Measurements from ENCODE around the gene MEIS1.
A peak's percentile ranks its signal among the peaks of the same experiment; 100 is the strongest.

MEIS1 gene

DNA sequence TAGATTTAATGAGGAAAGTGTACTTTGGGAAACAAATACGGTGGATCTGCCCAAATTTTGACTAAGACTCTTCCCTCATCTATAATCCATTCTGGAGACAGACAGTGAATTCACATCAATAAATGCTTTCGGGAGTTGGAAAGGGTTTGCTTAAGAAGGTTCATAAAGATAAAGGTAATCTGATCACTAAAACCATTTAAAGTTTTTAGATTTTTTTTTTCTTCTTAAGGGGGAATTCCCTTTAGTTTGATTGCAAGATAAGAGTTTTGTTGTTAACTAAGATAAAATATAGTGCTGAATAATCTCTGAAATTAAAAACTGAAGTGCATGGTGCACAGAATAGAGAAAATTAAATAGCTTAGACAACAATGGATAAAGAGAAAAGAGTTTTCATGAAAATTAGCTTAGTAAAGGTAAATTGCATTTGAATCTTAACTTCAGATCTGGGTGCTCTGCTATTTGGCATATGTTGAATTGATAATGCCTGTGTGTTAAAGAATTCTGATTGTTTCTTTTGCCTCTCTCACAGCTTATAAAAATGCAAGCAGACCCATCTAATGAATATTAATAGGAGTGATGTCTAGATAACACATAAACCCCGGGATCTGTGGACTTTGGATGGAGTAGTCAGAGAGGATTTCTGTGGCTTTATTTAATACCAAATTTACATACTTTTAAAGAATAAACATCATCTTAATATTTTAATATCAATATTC, 100.8 kb downstream of the MEIS1 start:
- DNase-seq (ENCODE audit: low spot score): no peak

DNA sequence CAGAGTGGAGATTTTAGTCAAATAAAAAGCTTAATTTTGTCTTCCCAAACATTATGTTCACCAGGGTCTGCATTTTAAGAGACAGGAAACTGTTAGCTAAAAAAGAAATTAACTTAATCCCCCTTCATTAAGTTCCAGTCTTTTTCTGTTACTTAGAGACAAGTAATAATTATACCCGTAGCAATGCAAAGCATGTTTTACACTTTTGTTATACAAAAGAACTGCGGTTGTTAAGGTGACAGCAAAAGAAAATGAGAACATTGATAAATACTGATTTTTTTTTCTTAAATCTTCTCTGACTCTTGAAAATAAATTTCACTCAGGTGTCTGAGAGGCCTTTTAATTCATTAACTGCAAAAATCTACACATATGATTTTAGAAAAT, 101.4 kb downstream of the MEIS1 start:
- no peak for DNase-seq (ENCODE audit: low spot score)

DNA sequence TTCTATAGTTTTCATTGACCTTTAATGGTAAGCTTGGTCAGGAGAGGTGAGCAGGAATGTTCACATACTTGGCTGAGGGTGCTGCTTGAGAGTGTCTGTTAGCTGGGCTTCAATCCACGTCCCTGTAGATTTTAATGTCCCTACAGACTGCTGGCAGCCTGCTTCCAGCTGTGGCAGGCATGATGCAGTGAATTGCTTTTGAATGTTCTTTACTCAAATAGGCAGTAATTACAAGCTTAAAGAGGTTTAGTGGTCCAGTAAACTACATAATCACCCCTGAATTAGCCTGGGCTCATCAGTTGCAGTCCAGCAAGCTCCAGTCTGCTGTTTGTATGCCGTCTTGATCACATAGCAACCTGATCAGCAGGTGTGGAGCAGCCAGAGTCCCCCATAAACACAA, 102.1 kb downstream of the MEIS1 start:
- peak; percentile 47 for DNase-seq (ENCODE audit: low spot score)

DNA sequence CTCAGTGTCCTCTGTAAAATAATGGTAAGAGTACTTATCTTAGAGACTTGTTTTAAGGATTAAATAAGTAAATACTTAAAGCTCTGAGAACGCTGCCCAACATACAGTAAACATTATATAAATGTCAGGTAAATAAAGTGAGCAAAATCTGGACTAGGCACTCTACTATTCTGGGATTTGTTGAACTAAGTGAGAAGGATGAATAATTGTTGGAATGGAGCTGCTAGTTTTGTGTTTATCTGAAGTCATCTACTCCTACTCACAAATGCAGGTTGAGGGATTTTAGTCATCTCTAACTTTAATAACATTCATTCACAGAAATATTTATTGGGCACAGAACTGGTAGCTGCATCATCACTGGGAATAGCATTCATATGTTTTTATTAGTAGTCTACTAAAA, 103.4 kb downstream of the MEIS1 start:
- DNase-seq (ENCODE audit: low spot score): no peak

DNA sequence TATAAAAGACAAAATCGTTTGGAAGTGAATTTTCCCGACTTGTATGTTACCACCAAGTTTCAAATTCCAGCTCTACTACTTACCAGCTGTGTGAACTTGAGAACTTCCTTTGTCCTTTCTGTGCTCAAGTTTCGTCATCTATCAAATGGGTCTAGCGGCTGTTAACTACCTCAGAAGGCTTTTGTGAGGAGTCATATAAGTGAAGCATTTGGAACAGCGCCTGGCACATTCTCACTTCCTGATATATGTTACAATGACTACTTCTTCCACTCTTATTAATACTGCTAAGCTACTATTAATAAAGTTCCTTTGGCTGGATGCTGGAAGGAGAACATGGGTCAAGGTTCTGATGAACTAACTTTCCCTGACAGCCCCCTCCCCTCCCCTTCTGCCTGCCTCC, 104.5 kb downstream of the MEIS1 start:
- no peak for DNase-seq (ENCODE audit: low spot score)

DNA sequence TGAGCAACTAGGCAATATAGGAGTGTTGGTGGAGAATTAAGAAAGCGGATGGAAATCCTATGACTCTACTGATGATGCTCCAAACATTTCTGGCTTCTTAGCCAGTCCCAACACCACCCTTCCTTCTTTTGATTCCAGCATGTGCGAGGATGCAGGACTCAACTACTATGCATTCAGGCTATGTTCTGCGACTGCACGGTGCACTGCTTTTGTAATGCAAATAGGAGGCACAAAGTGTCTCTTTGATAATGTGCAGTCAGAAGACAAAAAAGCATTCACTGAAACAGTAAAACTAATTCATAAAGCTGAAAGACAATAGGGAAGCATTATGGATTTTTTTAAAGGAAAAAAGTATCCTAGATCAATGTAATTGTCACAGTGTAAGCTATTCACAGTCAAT, 106.7 kb downstream of the MEIS1 start:
- no peak for DNase-seq (ENCODE audit: low spot score)

DNA sequence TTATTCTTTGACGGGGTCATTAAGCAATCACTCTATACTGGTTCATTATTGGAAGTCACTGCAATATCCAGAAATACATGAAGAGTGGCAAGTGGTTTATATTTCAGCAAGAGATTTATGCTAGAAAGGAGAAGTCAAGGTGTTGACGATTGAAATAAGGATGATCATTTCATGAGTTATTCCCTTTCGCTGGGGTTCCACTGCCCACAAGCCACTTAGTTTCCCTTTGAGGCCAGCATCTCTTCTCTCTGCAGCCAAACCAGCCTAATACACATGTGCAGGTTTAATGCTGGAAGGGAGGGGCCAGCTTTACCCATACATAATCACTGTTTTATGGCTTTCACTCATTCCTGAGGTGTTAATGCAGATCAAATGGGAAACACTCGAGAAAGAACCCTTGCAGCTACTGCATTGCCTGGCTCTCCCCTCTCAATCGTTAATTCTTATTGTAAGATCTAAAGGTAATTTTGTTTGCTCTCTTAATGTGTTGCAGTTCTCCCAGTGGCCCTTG, 108.4 kb downstream of the MEIS1 start:
- DNase-seq (ENCODE audit: low spot score): no peak

DNA sequence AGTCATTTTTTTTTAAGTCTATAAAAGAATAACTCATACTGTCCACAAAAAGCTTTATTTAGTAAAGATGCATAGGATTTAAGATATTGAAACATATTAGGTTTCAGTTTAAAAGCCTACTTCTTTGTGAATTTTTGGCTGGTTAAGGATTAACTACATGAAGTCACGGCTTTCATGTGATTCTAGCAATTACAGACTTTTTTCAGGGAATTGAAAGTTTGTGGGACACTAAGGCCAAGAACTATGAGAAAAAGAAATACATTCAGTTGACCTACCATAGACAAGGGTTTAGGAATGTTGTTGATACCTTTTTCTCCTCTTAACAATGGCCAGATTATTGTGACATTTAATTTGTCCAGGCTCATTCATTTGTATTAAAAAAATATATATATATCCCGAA, 109.3 kb downstream of the MEIS1 start:
- DNase-seq (ENCODE audit: low spot score): no peak

DNA sequence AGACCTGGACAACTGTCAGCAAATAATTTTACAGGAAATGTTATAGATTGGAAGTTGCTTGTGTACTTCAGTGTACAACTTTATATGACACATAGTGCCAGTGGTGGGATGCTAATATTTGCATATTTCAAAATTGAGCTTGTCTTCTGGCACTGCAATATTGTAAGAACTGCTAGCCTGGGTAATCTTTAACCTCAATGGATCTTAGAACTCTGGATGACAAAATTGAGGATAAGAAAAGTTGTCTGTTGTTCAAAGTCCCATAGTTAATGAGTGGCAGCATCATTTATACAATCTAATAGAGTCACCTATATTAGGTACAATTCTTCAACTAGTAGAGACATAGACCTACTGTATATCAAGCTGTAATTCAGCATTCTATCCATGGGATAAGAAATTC, 110.3 kb downstream of the MEIS1 start:
- no peak for DNase-seq (ENCODE audit: low spot score)

DNA sequence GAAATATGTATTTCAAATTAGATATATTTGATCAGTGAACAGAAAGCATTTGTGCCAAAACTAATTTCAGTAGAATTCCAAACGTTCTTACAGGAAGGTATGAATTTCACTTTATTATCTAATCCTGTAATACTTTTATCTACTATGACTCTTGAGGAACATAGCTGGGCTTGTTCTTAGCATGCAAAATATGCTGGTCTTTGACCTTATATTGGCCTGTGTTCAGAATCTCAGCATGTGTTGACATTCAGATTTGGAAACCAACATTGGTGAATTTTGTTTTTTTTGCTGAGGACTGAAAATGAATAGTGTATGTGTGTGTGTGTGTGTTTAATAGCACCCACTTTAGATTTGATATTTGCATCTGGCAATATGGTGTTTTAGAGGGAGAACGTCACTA, 112.2 kb downstream of the MEIS1 start:
- no peak for DNase-seq (ENCODE audit: low spot score)

DNA sequence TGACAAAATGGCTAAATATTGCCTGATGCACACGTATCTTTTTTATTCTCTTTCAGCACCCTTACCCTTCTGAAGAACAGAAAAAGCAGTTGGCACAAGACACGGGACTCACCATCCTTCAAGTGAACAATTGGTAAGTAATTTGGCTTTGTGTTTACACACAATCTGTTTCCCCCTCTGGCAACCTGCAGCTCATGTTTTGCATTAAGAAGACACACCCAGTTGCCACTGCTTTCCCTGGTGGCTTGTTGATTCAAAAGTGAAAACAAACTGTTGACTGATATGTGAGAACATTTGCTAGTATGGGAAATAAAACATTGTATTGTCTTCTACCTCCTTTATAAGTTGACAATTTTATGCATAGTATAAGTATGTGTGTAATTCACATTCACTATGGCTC, 113.0 kb downstream of the MEIS1 start:
- DNase-seq (ENCODE audit: low spot score): no peak

DNA sequence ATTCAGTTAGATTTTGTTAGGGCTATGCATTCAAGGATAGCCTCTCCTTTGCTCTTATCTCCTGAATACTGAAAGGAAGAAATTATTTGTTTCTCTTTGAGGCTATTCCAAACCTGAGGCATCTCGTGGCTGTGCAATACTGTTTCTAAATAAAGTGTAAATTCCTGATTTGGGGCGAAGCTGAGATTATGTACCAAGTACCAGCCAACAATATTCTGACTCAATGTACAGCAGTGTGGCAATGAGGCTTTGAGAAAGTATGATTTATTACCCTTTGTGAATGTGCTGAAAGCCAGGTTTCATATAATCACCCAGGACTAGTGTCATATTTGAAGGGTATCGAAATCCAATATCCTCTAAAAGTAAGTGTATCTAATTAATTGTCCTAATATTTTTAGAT, 113.5 kb downstream of the MEIS1 start:
- DNase-seq (ENCODE audit: low spot score): no peak

DNA sequence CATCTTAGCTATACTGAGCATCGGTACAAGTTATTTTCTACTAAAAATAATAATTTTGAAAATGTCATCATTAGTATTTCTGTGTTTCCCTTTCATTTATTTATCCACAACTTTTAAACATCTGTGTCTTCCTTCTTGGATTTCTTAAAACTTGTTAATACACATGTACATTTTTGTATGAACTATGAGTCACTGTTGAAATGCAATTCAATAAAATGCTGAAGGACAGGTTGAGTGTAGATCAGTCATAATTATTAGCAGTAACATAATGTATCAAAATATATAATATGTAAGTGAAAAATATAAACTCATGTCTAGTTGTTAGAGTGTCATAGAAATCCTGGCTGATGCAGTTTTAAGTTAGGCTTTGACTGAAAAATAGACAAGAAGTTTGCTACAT, 115.9 kb downstream of the MEIS1 start:
- no peak for DNase-seq (ENCODE audit: low spot score)

DNA sequence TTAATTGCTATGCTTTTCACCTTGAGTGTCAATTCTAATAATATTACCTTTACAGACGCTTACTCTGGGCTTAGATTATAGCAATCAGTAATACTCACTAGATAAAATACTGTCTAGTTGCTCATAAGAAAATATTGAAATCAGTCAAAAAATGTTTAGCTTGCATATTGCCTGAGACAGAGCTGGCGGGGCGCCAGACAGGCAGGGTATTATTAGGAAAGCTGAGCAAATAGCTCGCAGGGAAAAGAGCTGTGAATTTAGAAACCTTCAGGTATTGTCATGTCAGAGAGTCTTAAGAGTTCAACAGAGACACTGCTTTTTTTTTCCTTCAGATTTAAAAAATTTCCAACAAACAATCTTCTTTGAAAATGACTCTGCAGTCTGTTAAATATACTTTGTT, 118.4 kb downstream of the MEIS1 start:
- no peak for DNase-seq (ENCODE audit: low spot score)

DNA sequence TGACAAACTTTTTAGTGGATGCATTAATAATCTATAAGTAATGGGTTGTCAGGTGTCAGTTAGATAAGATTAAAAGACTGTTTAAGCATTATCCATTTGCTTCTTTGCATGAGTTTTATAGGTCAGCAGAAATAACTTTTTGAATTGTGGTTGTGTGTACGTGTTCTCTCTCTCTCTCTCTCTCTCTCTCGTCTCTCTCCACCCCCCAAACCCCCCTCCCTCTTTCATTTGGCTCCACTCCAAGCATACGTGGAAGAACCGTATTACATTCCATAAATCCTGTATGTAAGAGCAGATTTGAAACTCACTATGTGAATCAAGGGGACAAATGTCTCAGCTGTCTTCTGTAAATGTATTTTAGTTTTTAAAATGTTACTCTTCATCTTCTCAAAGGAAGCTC, 120.2 kb downstream of the MEIS1 start:
- no peak for DNase-seq (ENCODE audit: low spot score)

DNA sequence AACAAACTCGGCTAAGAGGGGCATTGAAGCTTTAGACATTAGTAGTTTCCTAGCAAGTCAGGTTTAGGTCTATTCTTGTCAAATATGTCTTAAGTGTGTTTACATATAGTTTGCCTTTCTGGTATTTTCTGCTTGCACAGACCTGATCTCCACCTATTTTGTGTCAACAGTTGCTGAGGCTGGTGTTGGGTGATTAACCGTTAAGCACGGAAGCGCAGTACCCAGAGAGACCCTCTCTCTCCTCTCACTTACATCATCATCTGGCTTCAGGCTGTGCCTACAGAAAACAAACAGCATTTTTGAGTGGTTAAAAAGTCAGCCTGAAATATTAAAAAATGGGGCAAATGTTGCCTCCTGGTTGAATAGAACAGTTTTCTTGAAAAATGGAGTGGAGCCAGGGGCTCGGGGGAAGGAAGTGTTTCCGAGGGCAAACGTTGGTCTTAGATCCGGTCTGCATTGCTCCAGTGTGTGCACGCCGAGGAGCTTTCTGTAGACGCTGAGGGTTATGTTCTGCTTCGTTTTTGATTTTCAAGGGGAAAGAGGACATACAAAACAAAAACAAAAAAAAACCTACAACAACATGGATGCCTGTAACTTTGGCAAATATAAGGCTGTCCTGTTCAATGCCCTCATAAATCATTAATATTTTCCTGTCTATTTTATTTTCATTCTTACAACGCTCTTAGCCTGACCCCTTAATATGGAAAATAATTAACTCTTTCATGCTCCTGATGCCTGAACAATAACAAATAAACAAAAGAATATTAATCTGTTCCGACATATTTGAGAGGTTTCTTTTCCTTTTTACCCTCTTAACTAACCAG, 120.8 kb downstream of the MEIS1 start:
- DNase-seq (ENCODE audit: low spot score): no peak

DNA sequence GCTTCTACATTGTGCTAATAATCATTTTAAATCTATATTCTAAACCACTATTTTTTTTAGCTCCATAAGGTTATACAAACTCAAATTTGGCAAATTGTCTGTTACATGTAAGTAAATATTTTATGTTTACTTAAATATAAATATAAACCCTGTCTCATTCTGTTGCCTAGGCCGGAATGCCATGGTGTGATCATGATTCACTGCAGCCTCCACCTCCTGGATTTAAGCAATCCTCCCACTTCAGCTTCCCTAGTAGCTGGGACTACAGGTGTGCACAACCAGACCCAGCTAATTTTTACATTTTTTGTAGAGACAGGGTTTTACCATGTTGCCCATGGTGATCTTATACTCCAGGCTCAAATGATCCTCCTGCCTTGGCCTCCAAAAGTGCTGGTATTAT, 124.7 kb downstream of the MEIS1 start:
- DNase-seq (ENCODE audit: low spot score): no peak

DNA sequence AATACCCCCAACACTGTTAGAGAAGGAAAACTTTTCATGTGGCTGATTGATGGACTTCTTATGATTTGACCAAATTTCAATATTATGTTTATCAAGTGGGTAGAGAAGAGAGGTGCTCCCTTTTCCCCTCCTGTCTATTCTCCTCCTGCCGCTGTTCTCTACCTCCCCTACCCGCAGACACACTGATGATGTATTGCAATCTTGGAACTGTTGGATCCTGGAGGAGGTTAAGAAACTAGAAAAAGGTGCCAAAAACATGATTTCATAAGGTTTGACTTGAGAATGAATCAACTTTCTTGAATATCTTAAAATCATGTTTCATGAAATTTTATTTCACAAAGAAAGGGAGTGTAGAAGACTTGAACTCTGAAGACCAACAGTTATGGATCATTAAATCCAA, 125.8 kb downstream of the MEIS1 start:
- no peak for DNase-seq (ENCODE audit: low spot score)

DNA sequence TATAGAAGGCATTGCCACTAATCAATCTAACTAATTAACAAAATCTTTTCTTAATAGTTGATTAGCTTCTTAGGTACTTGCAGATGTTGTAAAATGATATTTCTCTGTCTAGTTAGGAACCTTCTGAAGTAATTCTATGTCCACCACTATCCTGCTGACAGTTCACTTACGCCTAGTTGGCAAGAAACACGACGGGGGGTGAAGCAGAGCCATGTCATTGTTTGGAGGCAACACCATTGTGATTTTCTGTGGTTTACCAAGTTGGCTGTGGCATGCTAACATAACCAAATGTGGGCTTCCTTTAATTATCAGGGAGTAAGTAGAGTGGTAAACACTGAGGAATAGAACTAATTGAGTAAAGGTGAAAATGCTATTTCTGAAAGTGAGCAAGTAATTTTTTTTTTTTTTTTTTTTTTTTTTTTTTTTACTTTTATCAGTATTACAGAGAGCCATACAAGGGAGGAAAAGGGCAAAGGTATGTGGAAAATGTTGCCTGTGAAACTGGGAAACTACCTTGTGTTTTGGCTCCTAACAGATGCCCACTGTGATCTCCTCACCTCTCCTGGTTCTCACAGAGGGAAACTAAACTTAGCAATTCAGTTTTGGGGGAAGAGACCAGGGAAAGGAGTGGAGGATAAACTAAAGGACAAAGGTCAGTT, 126.8 kb downstream of the MEIS1 start:
- DNase-seq (ENCODE audit: low spot score): no peak

DNA sequence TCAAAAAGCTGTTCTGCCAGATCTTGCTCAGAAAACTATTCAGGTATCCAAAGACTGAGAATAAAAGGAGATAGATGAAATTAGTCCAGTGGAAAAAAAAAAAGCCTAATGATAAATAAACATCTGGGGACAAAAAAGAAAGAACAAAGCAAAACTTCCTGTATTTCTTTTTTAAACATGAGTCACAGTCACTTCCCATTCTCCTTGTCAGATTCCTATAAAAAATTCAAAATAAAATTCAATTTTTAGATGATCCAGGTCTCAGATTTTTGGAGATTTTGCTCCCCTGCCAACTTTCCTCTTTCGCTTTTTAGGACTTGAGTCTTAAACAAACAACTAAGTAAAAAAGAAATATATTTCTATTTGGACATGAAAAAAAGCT, 127.4 kb downstream of the MEIS1 start:
- DNase-seq (ENCODE audit: low spot score): no peak

DNA sequence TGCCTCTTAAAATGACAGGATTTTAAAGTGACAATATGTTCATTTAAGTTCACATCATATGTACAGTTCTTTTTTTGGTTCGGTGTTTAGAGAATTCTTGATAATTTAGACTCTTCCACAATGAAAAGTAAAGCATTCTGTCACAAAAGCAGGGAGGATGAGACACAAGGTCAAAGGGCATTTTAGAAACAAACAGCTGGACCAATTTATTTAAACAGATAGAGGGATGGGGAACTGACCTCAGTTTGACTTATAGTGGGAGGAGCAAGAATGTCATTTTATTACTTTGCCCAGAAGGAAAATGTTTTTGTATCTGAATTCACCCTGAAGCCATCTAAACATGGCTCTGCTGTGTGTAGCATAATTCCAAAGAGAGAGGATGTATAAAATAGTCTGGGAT, 128.5 kb downstream of the MEIS1 start:
- no peak for DNase-seq (ENCODE audit: low spot score)

DNA sequence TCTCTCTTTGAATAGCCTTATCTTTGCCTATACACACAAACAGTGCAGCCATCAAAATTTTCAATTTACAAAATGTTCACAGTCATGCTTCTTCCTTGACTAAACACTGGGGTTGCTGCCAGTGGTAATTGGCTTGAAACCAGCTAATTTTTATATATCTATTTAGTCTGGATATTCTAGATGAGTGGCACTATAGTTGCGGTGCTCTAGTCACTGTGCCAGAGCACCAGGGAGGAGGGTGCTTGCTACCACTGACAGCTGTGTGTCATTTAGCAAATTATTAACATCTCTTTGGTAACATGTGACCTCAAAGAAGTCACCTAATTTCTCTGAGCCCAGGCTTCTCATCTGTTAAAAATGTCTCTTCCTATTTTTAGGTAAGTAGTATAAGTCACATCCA, 130.4 kb downstream of the MEIS1 start:
- no peak for DNase-seq (ENCODE audit: low spot score)

DNA sequence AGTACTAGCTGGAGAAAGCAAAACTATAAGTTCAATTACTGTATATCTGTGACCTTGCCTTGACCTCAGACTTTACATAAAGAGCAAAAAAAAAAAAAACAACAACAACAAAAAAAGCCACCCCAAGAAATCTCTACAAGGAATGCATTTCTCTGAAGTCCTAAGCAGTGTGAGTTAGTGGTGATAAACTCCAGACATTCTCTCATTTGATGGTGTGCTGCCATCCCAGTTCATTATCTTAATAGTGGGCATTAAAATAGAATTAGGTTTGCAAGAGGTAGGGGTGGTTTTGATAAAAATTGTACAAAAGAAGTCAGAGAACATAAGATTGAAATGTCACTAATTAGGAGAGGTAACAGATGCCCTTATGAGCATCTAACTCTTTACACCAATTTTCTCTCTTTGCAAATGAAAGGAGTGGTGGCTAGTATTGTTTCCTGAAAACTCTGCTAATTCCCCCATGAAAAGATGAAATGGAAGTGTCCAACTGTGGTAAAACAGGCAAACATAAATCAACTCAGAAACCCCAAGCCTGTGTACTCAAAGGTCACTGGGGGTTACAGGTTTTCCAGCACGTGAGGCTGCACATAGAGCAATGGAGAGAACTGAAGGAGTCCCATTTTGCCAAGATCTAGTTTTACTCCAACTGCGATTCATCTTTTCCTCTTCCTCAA, 131.9 kb downstream of the MEIS1 start:
- no peak for DNase-seq (ENCODE audit: low spot score)
